IMR-90 (cell line): Measurements from ENCODE around the gene CKB. TPM values are rescaled to one million over a fixed set of nuclear protein-coding genes. Genes with fewer than 3 reads are reported as not detected.

Experiments used
- ATAC-seq: fragments of 200-7000 bp; cut with Tn5 transposase; 2 replicates; pipeline ENCODE4 v1.9.1; 2020; ENCODE audit warnings: low read depth, mild to moderate bottlenecking, moderate library complexity
- BruUV-seq: library from RNA; stranded (reverse); fragments of 400-500 nt; replicated peaks from 2 replicates; lab custom pipeline; 2021; lab: Mats Ljungman, UMichigan
- CTCF ChIA-PET: fragments of 300-600 bp; formaldehyde crosslinking; extraction: SDS; loops from one replicate; lab custom pipeline; 2021; ENCODE audit warnings: antibody characterized with exemption; lab: Yijun Ruan, JAX
- POLR2A ChIA-PET: fragments of 300-600 bp; sonication (Branson Sonifier 250); formaldehyde crosslinking; loops from one replicate; lab custom pipeline; 2022; ENCODE audit warnings: antibody characterized with exemption; ENCODE audit not compliant: unreplicated experiment; lab: Charles Lee
- DNase-seq: peaks from one replicate; pipeline ENCODE4 v3.0.0; 2013
- H2AFZ ChIP-seq: replicated peaks from 2 replicates; pipeline ENCODE3; 2013; ENCODE audit warnings: low read length, mild to moderate bottlenecking; ENCODE audit not compliant: poor library complexity
- H2AK5ac ChIP-seq: 2 replicates; pipeline ENCODE4 v1.6.1; 2013; ENCODE audit warnings: low read depth, low read length, inconsistent platforms
- H2AK9ac ChIP-seq: replicated peaks from 2 replicates; pipeline ENCODE3; 2013; ENCODE audit warnings: mild to moderate bottlenecking, low read depth, low read length, moderate library complexity; ENCODE audit not compliant: poor library complexity
- H2BK120ac ChIP-seq: 2 replicates; pipeline ENCODE4 v1.6.1; 2013; ENCODE audit warnings: low read depth, low read length, inconsistent platforms
- H2BK15ac ChIP-seq: 3 replicates; pipeline ENCODE4 v1.6.1; 2013; ENCODE audit warnings: low read depth, low read length, inconsistent platforms
- H2BK20ac ChIP-seq: 2 replicates; pipeline ENCODE4 v1.6.1; 2013; ENCODE audit warnings: low read depth, mild to moderate bottlenecking, inconsistent platforms, low read length, moderate library complexity
- H2BK5ac ChIP-seq: 2 replicates; pipeline ENCODE4 v1.6.1; 2013; ENCODE audit warnings: mild to moderate bottlenecking, low read depth, low read length, inconsistent platforms; ENCODE audit not compliant: poor library complexity, severe bottlenecking
- H3K14ac ChIP-seq: replicated peaks from 2 replicates; pipeline ENCODE4 v1.6.1; 2013; ENCODE audit warnings: low read depth, low read length, inconsistent platforms
- H3K18ac ChIP-seq: 2 replicates; pipeline ENCODE4 v1.6.1; 2013; ENCODE audit warnings: low read depth, low read length, control low read depth
- H3K23ac ChIP-seq: 2 replicates; pipeline ENCODE4 v1.6.1; 2013; ENCODE audit warnings: low read depth, low read length, inconsistent platforms
- H3K27ac ChIP-seq: 2 replicates; pipeline ENCODE4 v1.5.1; 2013; ENCODE audit warnings: mild to moderate bottlenecking, control low read depth, low read length; ENCODE audit not compliant: insufficient read depth
- H3K27me3 ChIP-seq: 2 replicates; pipeline ENCODE4 v1.6.1; 2013; ENCODE audit warnings: low read length; ENCODE audit not compliant: control insufficient read depth, insufficient read depth
- H3K36me3 ChIP-seq: 2 replicates; pipeline ENCODE4 v1.6.1; 2013; ENCODE audit warnings: low read length, mixed read lengths; ENCODE audit not compliant: control insufficient read depth, insufficient read depth
- H3K4ac ChIP-seq: 2 replicates; pipeline ENCODE4 v1.6.1; 2013; ENCODE audit warnings: low read depth, low read length, inconsistent platforms
- H3K4me1 ChIP-seq: 2 replicates; pipeline ENCODE4 v1.6.1; 2013; ENCODE audit warnings: low read length, mixed read lengths; ENCODE audit not compliant: control insufficient read depth, insufficient read depth
- H3K4me2 ChIP-seq: 2 replicates; pipeline ENCODE4 v1.6.1; 2013; ENCODE audit warnings: low read depth, mild to moderate bottlenecking, control low read depth, low read length, moderate library complexity
- H3K4me3 ChIP-seq: 2 replicates; pipeline ENCODE4 v1.5.1; 2013; ENCODE audit warnings: low read depth, mild to moderate bottlenecking, control low read depth, low read length, moderate library complexity; ENCODE audit not compliant: insufficient read depth
- H3K56ac ChIP-seq: 2 replicates; pipeline ENCODE4 v1.6.1; 2013; ENCODE audit warnings: low read length, inconsistent platforms; ENCODE audit not compliant: insufficient read depth; ENCODE audit errors: extremely low read depth
- H3K79me1 ChIP-seq, 2 experiments: 2 replicates each; pipeline ENCODE4 v1.6.1; 2013; ENCODE audit warnings: low read length in 2 of 2, inconsistent platforms in 1 of 2, low read depth in 1 of 2
- H3K9ac ChIP-seq: 2 replicates; pipeline ENCODE4 v1.6.1; 2013; ENCODE audit warnings: low read depth, low read length, control low read depth
- H3K9me1 ChIP-seq: 2 replicates; pipeline ENCODE4 v1.6.1; 2013; ENCODE audit warnings: low read length, inconsistent platforms; ENCODE audit not compliant: insufficient read depth
- H3K9me3 ChIP-seq: 2 replicates; pipeline ENCODE4 v1.6.1; 2013; ENCODE audit warnings: low read length; ENCODE audit not compliant: control insufficient read depth, insufficient read depth
- H4K20me1 ChIP-seq: 2 replicates; pipeline ENCODE4 v1.6.1; 2013; ENCODE audit warnings: low read length, inconsistent platforms; ENCODE audit not compliant: insufficient read depth
- H4K5ac ChIP-seq: 2 replicates; pipeline ENCODE4 v1.6.1; 2013; ENCODE audit warnings: mild to moderate bottlenecking, low read depth, low read length, control low read depth
- H4K8ac ChIP-seq, 2 experiments: 2 replicates each; pipeline ENCODE4 v1.6.1; 2013; ENCODE audit warnings: low read depth in 2 of 2, low read length in 2 of 2, control low read depth in 1 of 2, inconsistent platforms in 1 of 2
- H4K91ac ChIP-seq: 2 replicates; pipeline ENCODE4 v1.6.1; 2013; ENCODE audit warnings: low read depth, low read length, inconsistent platforms; ENCODE audit not compliant: insufficient read depth
- MAZ ChIP-seq: IDR thresholded peaks from 2 replicates; pipeline ENCODE4 v1.6.1; 2012; ENCODE audit warnings: low read depth, mild to moderate bottlenecking, low read length, improper control_type of control experiment, moderate library complexity, borderline replicate concordance
- RFX5 ChIP-seq: IDR thresholded peaks from 2 replicates; pipeline ENCODE4 v1.8.0; 2012; ENCODE audit warnings: low read depth, mild to moderate bottlenecking, low read length, moderate library complexity
- WGBS, 2 experiments: methylation state at CpG; one replicate each; pipeline versions ENCODE4 v1.1.5 to v1.1.7; 2013; ENCODE audit warnings: missing lambda C conversion rate in 2 of 2; ENCODE audit not compliant: insufficient read length in 1 of 2; ENCODE audit errors: extremely low coverage in 2 of 2; 5-methylcytosine and 5-hydroxymethylcytosine counted together
- dilution Hi-C: fragments of 300-500 bp; cut with HindIII; formaldehyde crosslinking; loops from one replicate; pipeline ENCODE4 v1.14.3; 2018; ENCODE audit warnings: low sequenced_read_pairs; ENCODE audit not compliant: unreplicated experiment
- in situ Hi-C: fragments of 300-500 bp; cut with MboI; formaldehyde crosslinking; loops from 3 replicates; pipeline ENCODE4 v1.14.3; 2019; ENCODE audit warnings: low sequenced_read_pairs, inconsistent platforms, mixed read lengths
- intact Hi-C: fragments of 100-400 bp; cut with micrococcal nuclease; formaldehyde crosslinking; loops from 2 replicates; pipeline ENCODE4 v1.10.0; 2022
- polyA plus RNA-seq, 3 experiments: library from polyadenylated mRNA; depleted of rRNA; stranded (reverse); fragments of >200 nt; gene quantifications; 2 replicates each; pipeline ENCODE4 v1.2.3, GENCODE V29; 2012; ENCODE audit warnings: low replicate concordance in 1 of 3
- total RNA-seq: library from RNA; depleted of rRNA; stranded (reverse); fragments of >200 nt; gene quantifications from 2 replicates; pipeline ENCODE4 v1.2.3, GENCODE V29; 2012
- TF ChIP-seq, protein P1 (sequence below): fragments of 150-350 bp; IDR thresholded peaks from 2 replicates; pipeline ENCODE4 v1.6.1; 2016; ENCODE audit warnings: low read depth, mild to moderate bottlenecking, low read length, moderate library complexity, borderline replicate concordance
- TF ChIP-seq, protein P2 (sequence below): fragments of 150-350 bp; IDR thresholded peaks from 2 replicates; pipeline ENCODE4 v1.6.1; 2017; ENCODE audit warnings: mild to moderate bottlenecking, antibody characterized with exemption, low read length, low read depth

The CKB gene
- total and polyA plus RNA-seq, 2 of the 4 experiments (the other 2 are of a cell fraction): 17.7 to 82.6 TPM

GRCh38 chr14:103509864-103510723 is 12.5 kb downstream of the CKB start:
- H4K5ac ChIP-seq: no peak overlapping the region
- peaks cover 0 to 20% of the 10 kb centered on the region in 2 experiments for H3K79me1 ChIP-seq
- H2BK5ac ChIP-seq: no peak overlapping the region
- no peak overlapping the region for H2AFZ ChIP-seq
- 88% methylated on average over 4 of the region's 11 CpGs; no CpG with 5 or more reads in 1 of the 2 experiments for WGBS, 2 experiments
- TF ChIP-seq, protein P1, sequence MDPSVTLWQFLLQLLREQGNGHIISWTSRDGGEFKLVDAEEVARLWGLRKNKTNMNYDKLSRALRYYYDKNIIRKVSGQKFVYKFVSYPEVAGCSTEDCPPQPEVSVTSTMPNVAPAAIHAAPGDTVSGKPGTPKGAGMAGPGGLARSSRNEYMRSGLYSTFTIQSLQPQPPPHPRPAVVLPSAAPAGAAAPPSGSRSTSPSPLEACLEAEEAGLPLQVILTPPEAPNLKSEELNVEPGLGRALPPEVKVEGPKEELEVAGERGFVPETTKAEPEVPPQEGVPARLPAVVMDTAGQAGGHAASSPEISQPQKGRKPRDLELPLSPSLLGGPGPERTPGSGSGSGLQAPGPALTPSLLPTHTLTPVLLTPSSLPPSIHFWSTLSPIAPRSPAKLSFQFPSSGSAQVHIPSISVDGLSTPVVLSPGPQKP: no peak
- TF ChIP-seq, protein P2, sequence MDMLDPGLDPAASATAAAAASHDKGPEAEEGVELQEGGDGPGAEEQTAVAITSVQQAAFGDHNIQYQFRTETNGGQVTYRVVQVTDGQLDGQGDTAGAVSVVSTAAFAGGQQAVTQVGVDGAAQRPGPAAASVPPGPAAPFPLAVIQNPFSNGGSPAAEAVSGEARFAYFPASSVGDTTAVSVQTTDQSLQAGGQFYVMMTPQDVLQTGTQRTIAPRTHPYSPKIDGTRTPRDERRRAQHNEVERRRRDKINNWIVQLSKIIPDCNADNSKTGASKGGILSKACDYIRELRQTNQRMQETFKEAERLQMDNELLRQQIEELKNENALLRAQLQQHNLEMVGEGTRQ: no peak
- TF ChIP-seq MAZ (no peak), RFX5 (no peak)
- no peak overlapping the region for H3K4me3 ChIP-seq
- POLR2A ChIA-PET: no interaction called here
- no peak overlapping the region for H2AK9ac ChIP-seq
- H3K27me3 ChIP-seq: no peaks in the 10 kb centered on the region
- no peak overlapping the region for H2AK5ac ChIP-seq
- no peak overlapping the region for H3K56ac ChIP-seq
- H3K4me2 ChIP-seq: no peak overlapping the region
- no peak overlapping the region for H2BK15ac ChIP-seq
- H3K4me1 ChIP-seq: peaks cover 4% of the 10 kb centered on the region; the same call in 1 of the 2 replicates
- no peaks in the 10 kb centered on the region for H3K9me3 ChIP-seq
- H3K18ac ChIP-seq: no peak overlapping the region
- H3K9me1 ChIP-seq: 0 out of 2 replicates have a peak, but pooled peaks cover under 1% of the 10 kb centered on the region
- intact Hi-C loops: no loop called here
- H2BK20ac ChIP-seq: no peak overlapping the region
- CTCF ChIA-PET: no interaction called here
- no TSS peak for BruUV-seq
- no peak overlapping the region for H3K23ac ChIP-seq
- dilution Hi-C loops: no loop called here
- in situ Hi-C loops: no loop called here
- no peak overlapping the region for H3K9ac ChIP-seq
- DNase-seq (no peak), ATAC-seq (no peak)
- no peak overlapping the region for H3K27ac ChIP-seq
- H3K4ac ChIP-seq: no peak overlapping the region
- H3K14ac ChIP-seq: no peak overlapping the region
- H4K91ac ChIP-seq: no peak overlapping the region
- peaks cover 41% of the 10 kb centered on the region for H3K36me3 ChIP-seq
- peaks cover 13% of the 10 kb centered on the region for H4K20me1 ChIP-seq
- no peak overlapping the region for H2BK120ac ChIP-seq
- no peak overlapping the region for H4K8ac ChIP-seq
